Measurements from ENCODE around the gene HSD11B1L. TPM values are rescaled to one million over a fixed set of nuclear protein-coding genes. Genes with fewer than 3 reads are reported as not detected.

HSD11B1L gene
- 3.2 and 10.9 TPM in 2 replicates for polyA plus RNA-seq

DNA sequence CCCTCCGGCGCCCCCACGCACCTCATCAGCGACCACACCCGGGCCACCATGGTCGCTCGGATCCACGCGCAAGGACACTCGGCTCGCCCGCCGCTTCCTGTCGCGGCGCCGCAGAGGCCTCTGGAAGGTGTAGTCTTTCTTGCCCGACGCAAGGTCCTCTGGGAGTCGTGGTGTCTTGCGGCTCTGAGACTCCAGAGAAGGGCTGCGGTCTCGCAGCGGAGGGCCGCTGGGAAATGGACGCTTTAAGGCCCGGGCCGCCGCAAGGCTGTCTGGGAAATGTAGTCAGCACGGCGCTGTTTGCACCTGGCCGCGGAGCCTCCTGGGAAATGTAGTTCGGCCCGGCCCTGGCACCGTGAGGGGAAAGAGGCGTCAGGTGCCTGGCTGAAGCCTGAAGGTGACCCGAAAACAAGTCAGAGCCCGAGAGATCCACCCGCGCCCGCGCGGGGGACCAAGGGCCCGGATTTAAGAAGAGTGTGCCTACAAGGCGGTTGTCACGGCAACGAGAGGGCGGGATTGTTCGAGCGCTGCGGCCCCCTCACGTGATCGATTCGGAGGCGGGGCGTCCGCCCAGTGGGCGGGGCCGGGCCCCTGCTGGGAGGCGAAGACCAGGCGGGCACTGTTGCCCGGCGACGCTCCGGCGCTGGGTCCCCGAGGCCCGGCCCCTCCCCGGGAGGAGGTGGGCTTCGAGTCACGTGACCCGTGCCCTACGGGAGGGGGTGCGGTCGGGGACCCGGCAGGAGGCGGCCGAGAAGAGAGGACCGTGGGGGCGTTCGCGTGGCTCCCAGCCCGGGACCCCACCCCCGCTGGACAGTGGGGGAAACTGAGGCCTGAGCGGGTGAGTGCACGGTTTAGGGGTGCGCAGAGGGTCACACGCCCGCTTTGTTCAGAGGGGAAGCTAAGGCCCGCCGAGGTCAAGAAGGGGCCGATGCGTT lies at the start of gene HSD11B1L, which contains the start of gene MICOS13:
Gene HSD11B1L, plus strand, starts transcription at position 591 of the 932 bp plus-strand sequence. CDS start 3,806 bp downstream, outside the sequence.
Gene MICOS13, minus strand, starts transcription at position 80 of the 932 bp plus-strand sequence. Its CDS starts 30 bp downstream, at position 50.

GRCh38 chr19:5690125-5690954 lies 9.5 kb downstream of the HSD11B1L start, which contains the start of gene RPL36:
Gene RPL36 (plus strand): TSS chr19:5690295. CDS start chr19:5690508, 213 bp downstream.

GRCh38 chr19:5719961-5720790 lies 39.3 kb downstream of the HSD11B1L start, which contains the start of the genes CATSPERD and LONP1:
Gene CATSPERD (plus strand): TSS chr19:5720637. CDS start chr19:5720738, 101 bp downstream.
Gene LONP1 (minus strand): TSS chr19:5720146. CDS start chr19:5720132, 14 bp downstream.

Other genes with a start within 250 kb of the HSD11B1L start
- not detected in 2 replicates for gene ZNRF4, start 225.6 kb upstream of the HSD11B1L start, polyA plus RNA-seq
- 1.4 TPM in 1 of 2 replicates, not detected in the other for gene TINCR, start 113.1 kb upstream of the HSD11B1L start, polyA plus RNA-seq
- 7.2 and 10.8 TPM in 2 replicates for gene SAFB2, start 58.3 kb upstream of the HSD11B1L start, polyA plus RNA-seq
- 6.2 and 13.3 TPM in 2 replicates for gene SAFB, start 57.9 kb upstream of the HSD11B1L start, polyA plus RNA-seq
- gene MICOS13, start 511 bp upstream of the HSD11B1L start, polyA plus RNA-seq, result 52.4 and 55.3 TPM in 2 replicates
- gene RPL36, start 9.3 kb downstream of the HSD11B1L start, polyA plus RNA-seq, result 662 and 689 TPM in 2 replicates
- gene LONP1, start 39.1 kb downstream of the HSD11B1L start, polyA plus RNA-seq, result 3.7 and 4.3 TPM in 2 replicates
- gene CATSPERD, start 39.6 kb downstream of the HSD11B1L start, polyA plus RNA-seq, result not detected in 2 replicates
- gene PRR22, start 103.7 kb downstream of the HSD11B1L start, polyA plus RNA-seq, result not detected in 2 replicates
- gene DUS3L, start 110.1 kb downstream of the HSD11B1L start, polyA plus RNA-seq, result 1.2 and 2.3 TPM in 2 replicates
- gene NRTN, start 124.0 kb downstream of the HSD11B1L start, polyA plus RNA-seq, result not detected in 2 replicates
- gene FUT6, start 158.7 kb downstream of the HSD11B1L start, polyA plus RNA-seq, result not detected in 2 replicates
- gene FUT3, start 170.4 kb downstream of the HSD11B1L start, polyA plus RNA-seq, result not detected in 2 replicates
- gene FUT5, start 189.5 kb downstream of the HSD11B1L start, polyA plus RNA-seq, result not detected in 2 replicates
- 425 and 432 TPM in 2 replicates for gene NDUFA11, start 222.8 kb downstream of the HSD11B1L start, polyA plus RNA-seq
- not detected in 2 replicates for gene VMAC, start 223.8 kb downstream of the HSD11B1L start, polyA plus RNA-seq
- 0.13 TPM in 1 of 2 replicates, not detected in the other for gene CAPS, start 233.2 kb downstream of the HSD11B1L start, polyA plus RNA-seq

Data from Purkinje cell (primary cell).